Duodenal mucosa (tissue), 2 donors: ENCODE data around the gene MINDY2.

Experiments used
- H3K27ac ChIP-seq: one replicate; pipeline ENCODE4 v1.7.0; 2013; ENCODE audit warnings: low read depth, low read length
- H3K27me3 ChIP-seq, 2 donors: one replicate each; pipeline ENCODE4 v1.7.0; 2013; ENCODE audit warnings: low read length in 2 of 2, control low read depth in 1 of 2; ENCODE audit not compliant: insufficient read depth in 2 of 2, control insufficient read depth in 1 of 2
- H3K36me3 ChIP-seq, 2 donors: one replicate each; pipeline ENCODE4 v1.7.0; 2013; ENCODE audit warnings: low read length in 2 of 2, control low read depth in 1 of 2; ENCODE audit not compliant: insufficient read depth in 2 of 2, control insufficient read depth in 1 of 2
- H3K4me1 ChIP-seq, 2 donors: one replicate each; pipeline ENCODE4 v1.7.0; 2013; ENCODE audit warnings: low read length in 2 of 2, control low read depth in 1 of 2; ENCODE audit not compliant: insufficient read depth in 2 of 2, control insufficient read depth in 1 of 2
- H3K4me3 ChIP-seq, 2 donors: one replicate each; pipeline ENCODE4 v1.7.0; 2013; ENCODE audit warnings: low read length in 2 of 2, low read depth in 1 of 2
- H3K9ac ChIP-seq, 2 donors: one replicate each; pipeline ENCODE4 v1.7.0; 2013; ENCODE audit warnings: low read length in 2 of 2, low read depth in 1 of 2
- H3K9me3 ChIP-seq, 2 donors: one replicate each; pipeline ENCODE4 v1.7.0; 2013; ENCODE audit warnings: low read length in 2 of 2, control low read depth in 1 of 2; ENCODE audit not compliant: control insufficient read depth in 1 of 2

Gene MINDY2

DNA sequence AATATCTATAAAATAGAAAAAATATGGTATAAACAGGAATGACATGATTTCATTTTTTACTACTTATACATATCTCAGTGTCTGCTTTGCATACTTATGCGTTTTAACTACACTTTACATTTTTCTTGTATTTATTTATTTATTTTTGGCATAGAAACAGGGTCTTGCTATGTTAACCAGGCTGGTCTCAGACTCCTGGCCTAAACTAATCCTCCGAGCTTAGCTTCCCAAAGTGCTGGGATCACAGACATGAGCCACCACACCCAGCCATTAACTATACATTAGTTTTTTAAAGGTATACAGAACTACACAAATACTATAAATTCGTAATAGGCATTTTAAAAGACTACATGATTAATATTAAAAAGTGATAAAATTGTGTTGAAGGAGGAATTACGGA is 30.7 kb upstream of the MINDY2 start:
- Histone ChIP-seq H3K4me1 (peaks cover 0 to 16% of the 10 kb centered on the region in 2 donors), H3K27me3 (no peaks in the 10 kb centered on the region), H3K36me3 (no peaks in the 10 kb centered on the region), H3K9me3 (no peaks in the 10 kb centered on the region), H3K4me3 (no peak overlapping the region), H3K9ac (no peak overlapping the region), H3K27ac (no peak overlapping the region)

DNA sequence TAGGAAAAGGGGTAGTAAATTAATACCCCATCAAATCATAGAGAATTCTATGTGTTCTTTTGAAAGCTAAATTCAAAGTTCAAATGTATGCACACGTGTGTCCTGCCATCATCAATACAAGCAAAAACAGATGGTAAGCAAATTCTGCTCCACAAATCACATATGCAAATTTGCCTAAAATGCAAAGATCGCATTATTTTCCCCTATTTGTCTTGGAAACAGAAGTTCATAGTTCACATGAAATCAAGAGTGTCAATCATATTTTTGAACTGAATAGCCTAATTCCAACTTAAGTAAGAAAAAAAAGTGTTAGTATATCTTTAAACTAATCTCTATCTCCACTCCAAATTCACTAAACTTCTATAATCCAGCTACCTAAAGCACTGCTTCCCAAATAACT is 30.1 kb upstream of the MINDY2 start:
- Histone ChIP-seq H3K4me3 (no peak overlapping the region), H3K4me1 (peaks cover 0 to 21% of the 10 kb centered on the region in 2 donors), H3K9me3 (no peaks in the 10 kb centered on the region), H3K9ac (no peak overlapping the region), H3K36me3 (no peaks in the 10 kb centered on the region), H3K27me3 (no peaks in the 10 kb centered on the region), H3K27ac (no peak overlapping the region)

DNA sequence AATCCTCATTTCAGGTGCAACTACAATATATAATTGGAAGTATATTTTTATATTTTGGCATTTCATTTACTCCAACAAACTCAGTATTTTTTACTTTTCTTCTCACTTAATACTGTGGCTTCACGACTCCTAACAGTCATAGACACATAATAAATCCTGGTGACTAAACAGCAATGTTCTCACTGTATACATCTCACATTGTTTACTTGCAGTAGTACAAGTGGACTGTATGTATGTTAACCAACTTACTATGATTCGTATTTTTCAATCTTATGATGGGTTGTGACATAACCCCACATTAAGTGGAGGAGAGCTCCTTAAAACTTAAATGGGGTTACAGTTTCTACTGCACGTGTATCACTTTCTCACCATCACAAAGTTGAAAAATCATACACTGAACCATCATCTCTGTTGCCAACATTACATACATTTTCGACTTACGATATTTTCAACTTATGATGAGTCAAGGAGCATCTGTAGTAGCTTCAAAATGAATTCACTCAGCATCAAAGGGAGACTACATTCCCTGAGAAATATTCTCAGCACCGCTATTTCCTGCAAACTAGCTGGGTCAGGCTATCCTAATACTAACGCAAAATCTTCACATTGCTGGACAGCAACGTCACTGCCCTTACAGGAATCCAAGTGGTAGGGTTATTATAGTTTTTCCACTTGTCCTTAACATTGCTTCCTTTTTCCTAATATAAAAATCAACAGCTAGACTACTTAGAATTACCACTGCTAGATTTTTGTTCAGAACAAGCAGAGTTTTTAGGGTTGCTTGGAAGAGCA is 28.9 kb upstream of the MINDY2 start:
- Histone ChIP-seq H3K27me3 (no peaks in the 10 kb centered on the region), H3K4me3 (no peak overlapping the region), H3K9me3 (no peaks in the 10 kb centered on the region), H3K27ac (no peak overlapping the region), H3K36me3 (no peaks in the 10 kb centered on the region), H3K4me1 (peaks cover 0 to 30% of the 10 kb centered on the region in 2 donors), H3K9ac (no peak overlapping the region)

DNA sequence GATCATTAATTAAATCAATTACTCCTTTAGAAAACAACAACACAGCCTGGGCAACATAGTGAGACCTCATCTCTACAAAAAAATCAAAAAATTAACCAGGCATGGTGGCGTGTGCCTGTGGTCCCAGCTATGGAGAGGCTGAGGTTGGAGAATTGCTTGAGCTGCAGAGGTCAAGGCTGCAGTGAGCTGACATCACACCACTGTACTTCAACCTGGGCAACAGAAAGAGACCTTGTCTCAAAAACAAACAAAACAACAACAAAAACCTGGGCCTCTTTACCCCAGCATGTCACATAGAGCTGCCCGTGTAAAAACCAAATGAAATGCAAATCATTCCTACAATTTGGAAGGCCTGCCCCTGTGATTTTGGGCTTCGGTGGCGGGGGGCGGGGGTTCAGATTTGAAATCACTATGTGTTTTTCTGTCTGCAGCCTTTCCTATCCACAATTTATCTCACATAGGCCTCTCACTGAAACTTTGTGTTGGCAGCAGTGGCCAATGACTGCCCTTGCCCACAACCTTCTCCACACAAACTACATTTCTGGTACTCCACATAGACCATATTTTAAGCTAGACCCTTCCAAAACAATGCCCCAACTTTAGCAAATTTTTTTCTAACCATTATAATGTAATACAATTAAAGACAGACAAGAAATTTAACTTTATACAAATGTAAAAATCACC is 28.1 kb upstream of the MINDY2 start:
- Histone ChIP-seq H3K9ac (no peak overlapping the region), H3K27me3 (no peaks in the 10 kb centered on the region), H3K27ac (no peak overlapping the region), H3K9me3 (no peaks in the 10 kb centered on the region), H3K36me3 (no peaks in the 10 kb centered on the region), H3K4me1 (peaks cover 6 to 37% of the 10 kb centered on the region in 2 donors), H3K4me3 (no peak overlapping the region)

DNA sequence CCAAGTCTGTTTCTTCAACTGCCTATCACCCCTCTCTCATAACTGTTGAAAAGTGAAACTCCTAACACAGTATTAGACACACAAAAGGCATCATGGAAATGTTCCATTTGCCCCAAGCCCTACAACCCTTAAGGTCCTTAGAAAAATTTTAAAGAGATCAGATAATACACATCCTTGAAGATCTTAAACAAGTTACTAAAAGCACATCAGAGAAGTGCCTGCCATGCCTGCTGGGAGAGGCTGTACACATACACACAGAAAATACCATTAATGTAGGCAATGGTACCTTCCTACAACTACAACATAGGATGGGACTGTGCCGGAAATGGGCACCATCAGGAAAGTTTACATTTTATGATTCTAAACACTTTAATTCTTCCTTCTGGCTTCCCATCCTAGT is 24.9 kb upstream of the MINDY2 start:
- Histone ChIP-seq H3K9me3 (no peaks in the 10 kb centered on the region), H3K27me3 (no peaks in the 10 kb centered on the region), H3K27ac (no peak overlapping the region), H3K4me1 (peaks cover 15 to 33% of the 10 kb centered on the region in 2 donors), H3K4me3 (no peak overlapping the region), H3K9ac (no peak overlapping the region), H3K36me3 (no peaks in the 10 kb centered on the region)

DNA sequence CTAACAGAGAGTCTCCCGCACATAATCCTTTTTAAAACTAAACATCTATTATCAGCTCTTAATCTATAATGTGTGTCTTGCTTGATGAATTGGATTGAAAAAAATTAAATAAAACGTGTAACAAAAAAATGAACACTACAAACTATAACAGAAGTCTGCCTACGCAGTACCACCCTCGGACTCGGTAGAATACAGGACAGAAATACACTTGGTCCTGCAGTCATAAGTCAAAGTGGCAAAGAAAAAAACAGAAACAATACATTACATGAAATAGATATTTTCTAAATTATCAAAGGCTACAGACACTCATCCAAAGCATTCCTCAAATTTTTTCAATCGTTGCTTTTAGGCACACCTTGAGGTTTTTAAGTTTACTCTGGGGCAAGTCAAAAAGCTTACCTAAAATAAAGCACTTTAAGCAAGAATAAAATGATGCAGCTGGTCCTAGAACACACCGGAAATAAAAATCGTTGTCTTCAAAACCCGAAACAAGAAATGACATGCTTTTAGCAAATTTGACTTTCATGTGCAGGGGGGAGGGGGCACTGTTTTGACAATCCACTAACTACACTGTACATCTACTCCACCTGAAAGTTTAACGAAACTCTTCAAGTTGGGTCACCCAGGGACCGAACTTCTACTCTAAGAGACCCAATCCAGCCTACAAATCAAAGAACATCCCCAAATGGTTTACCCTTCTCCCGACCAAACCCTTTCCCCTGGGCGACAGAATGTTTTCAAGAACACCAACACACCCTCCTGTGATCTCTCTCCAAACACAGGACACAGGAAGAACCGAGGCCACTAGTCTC is 22.9 kb upstream of the MINDY2 start:
- H3K27ac ChIP-seq = peak overlapping the region; percentile 96
- no peaks in the 10 kb centered on the region for H3K9me3 ChIP-seq
- peak overlapping the region; percentile 89 to 96 for H3K4me3 ChIP-seq
- no peaks in the 10 kb centered on the region for H3K36me3 ChIP-seq
- H3K4me1 ChIP-seq = peaks cover 15 to 23% of the 10 kb centered on the region in 2 donors
- peak overlapping the region; percentile 74 to 92 for H3K9ac ChIP-seq
- no peaks in the 10 kb centered on the region for H3K27me3 ChIP-seq

DNA sequence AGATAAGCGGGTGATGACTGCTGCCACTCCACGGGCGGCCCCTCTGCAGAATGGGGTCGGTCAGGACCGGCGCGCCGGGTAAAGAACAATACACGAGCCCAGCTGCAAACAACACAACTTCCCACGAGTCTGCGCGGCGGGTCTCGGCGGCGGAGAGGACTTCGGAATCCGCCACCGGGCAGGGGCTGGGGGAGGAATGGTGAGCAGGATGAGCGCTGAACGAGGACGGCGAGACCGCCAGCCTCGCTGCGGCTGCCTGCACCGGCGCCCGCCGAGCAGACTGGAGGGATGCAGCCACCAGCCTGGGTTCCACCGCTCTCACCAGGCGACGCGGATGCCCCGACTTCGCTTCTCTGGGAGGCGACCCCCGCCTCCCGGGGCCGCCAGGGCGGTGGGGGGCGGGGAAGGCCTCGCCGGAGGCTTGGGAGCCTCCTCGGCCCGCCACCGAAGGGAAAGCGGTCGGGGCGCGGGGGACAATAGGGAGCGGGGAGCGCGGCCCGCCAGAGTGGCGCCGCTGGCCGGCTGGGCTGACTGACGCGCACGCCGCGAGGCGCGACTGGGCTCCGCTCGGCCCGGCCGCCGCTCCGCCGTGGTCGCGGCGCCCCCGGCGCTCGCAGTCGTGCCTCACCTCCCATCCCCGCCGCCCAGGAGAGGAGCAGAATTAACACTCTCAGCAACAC is 22.1 kb upstream of the MINDY2 start:
- Histone ChIP-seq H3K4me1 (peaks cover 15 to 23% of the 10 kb centered on the region in 2 donors), H3K27ac (peak overlapping the region; percentile 96)

DNA sequence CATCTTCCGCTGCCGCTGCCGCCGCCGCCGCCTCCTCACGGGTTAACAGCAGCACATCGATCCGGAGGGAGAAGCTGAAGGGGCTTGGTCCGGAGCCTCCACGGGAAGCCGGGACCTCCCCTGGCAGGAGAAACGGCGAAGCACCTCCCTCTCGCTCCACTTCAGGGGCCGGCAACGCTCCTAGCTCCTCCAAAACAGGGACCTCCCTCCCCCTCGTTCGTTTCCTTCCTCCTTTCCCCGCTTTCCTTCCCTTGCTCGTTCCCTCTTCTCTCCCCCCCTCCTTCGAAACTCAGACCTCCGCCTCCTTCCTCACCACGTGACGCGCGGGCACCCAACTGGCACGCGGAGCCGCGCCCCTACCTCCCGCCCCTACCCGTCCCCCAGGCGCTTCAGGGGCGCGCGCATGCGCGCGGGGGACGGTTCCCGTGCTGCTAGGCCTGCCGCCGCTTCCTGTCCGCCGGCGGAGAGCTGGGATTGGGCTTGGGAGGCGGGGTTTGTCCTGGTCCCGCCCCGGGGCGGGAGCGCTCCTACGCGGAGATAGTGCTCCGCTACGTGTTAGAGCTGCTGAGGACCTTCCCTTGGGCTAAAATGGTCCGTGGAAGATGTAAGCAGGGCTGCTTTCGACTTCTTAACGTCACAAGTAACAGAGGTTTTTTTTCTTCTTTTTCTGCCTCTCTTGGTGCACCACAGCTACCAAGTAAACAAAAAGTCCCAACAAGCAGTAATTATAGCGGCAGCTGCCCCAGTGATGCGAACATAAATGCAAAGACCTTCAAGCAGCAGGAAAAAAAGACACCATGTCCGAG is 21.4 kb upstream of the MINDY2 start, which contains the start of gene ADAM10:
Gene ADAM10 (minus strand): TSS at position 176 of the 806 bp plus-strand sequence. CDS start 173 bp downstream, at position 3.
- Histone ChIP-seq H3K27me3 (no peaks in the 10 kb centered on the region), H3K27ac (peak within 1 kb of the TSS; percentile 96), H3K4me1 (peaks cover 15 to 23% of the 10 kb centered on the region in 2 donors), H3K36me3 (no peaks in the 10 kb centered on the region), H3K4me3 (peak within 1 kb of the TSS; percentile 89 to 96), H3K9ac (peak within 1 kb of the TSS; percentile 74 to 92), H3K9me3 (no peaks in the 10 kb centered on the region)

More for the DNA sequence above, 22.1 kb upstream of the MINDY2 start:
- peak overlapping the region; percentile 74 to 92 for H3K9ac ChIP-seq
- H3K9me3 ChIP-seq = no peaks in the 10 kb centered on the region
- H3K4me3 ChIP-seq = peak overlapping the region; percentile 89 to 96
- no peaks in the 10 kb centered on the region for H3K36me3 ChIP-seq
- H3K27me3 ChIP-seq = no peaks in the 10 kb centered on the region

DNA sequence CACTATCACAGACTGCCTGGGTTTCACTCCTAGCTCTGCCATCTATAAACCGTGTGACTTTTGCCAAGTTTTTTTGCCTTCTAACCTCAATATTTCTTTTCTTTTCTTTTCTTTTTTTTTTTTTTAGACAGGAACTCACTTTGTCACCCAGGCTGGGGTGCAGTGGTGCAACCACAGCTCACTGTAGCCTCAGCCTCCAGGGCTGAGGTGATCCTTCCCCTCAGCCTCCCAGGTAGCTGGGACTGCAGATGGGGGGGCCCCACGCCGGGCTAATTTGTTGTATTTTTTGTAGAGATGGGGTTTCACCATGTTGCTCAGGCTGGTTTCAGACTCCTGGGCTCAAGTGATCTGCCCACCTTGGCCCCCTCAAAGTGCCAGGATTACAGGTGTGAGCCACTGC is 18.4 kb upstream of the MINDY2 start:
- no peaks in the 10 kb centered on the region for H3K36me3 ChIP-seq
- no peak overlapping the region for H3K4me3 ChIP-seq
- no peaks in the 10 kb centered on the region for H3K9me3 ChIP-seq
- H3K9ac ChIP-seq = no peak overlapping the region
- H3K27ac ChIP-seq = no peak overlapping the region
- peaks cover 4 to 11% of the 10 kb centered on the region in 2 donors for H3K4me1 ChIP-seq
- no peaks in the 10 kb centered on the region for H3K27me3 ChIP-seq
